ENCODE data around the gene CENPL.

- TF ChIP-seq CTCF (conservative IDR thresholded peaks at IDR 0.05) (no peak), EZH2 (IDR thresholded peaks at IDR 0.05; ENCODE audit: low read depth) (no peak)
Measured at GRCh38 chr1:173802961-173803360, 21.7 kb downstream of the CENPL start.
